ENCODE results near the gene MMP10. TPM values are rescaled to one million over a fixed set of nuclear protein-coding genes. Genes with fewer than 3 reads are reported as not detected.

The MMP10 gene
- total and polyA plus RNA-seq, 2 experiments from 2014 or later: 0.10 TPM; not detected in 1

- DNase-seq (ENCODE audit: low spot score): no peak
- no peak overlapping the region for H3K4me3 ChIP-seq
- no peaks in the 10 kb centered on the region for H3K9me2 ChIP-seq (ENCODE audit: insufficient read depth)
- TF ChIP-seq ETS1 (IDR thresholded peaks at IDR 0.05): no peak
- H4K20me1 ChIP-seq (replicated peaks; ENCODE audit: insufficient read depth): no peaks in the 10 kb centered on the region
- H3K9me3 Mint-ChIP-seq: no peaks in the 10 kb centered on the region
- H2AFZ ChIP-seq: no peak overlapping the region
- H3K27ac Mint-ChIP-seq: no peak overlapping the region
- H3K27me3 ChIP-seq (ENCODE audit: insufficient read depth): no peaks in the 10 kb centered on the region
- H3K27ac ChIP-seq (ENCODE audit: low read depth): no peak overlapping the region
- no peaks in the 10 kb centered on the region for H3K4me1 ChIP-seq (ENCODE audit: insufficient read depth)
- no peaks in the 10 kb centered on the region for H3K79me2 ChIP-seq (replicated peaks; ENCODE audit: insufficient read depth)
- H3K36me3 Mint-ChIP-seq (ENCODE audit: low read depth): no peaks in the 10 kb centered on the region
- no peak overlapping the region for H3K4me2 ChIP-seq
- H3F3A ChIP-seq (replicated peaks; ENCODE audit: low read depth): no peaks in the 10 kb centered on the region
- ATAC-seq: no peak
- no peaks in the 10 kb centered on the region for H3K36me3 ChIP-seq (ENCODE audit: insufficient read depth)
- no peaks in the 10 kb centered on the region for H3K27me3 Mint-ChIP-seq (ENCODE audit: insufficient read depth, low read depth, poor library complexity)
- no peak overlapping the region for H3K4me3 Mint-ChIP-seq
- no peaks in the 10 kb centered on the region; the same call in 2 of the 3 replicates for H3K4me1 Mint-ChIP-seq
These were observed 50.3 kb downstream of the MMP10 start for GRCh38 chr11:102729849-102730815.

- Mint-ChIP-seq H3K9me3 (no peaks in the 10 kb centered on the region), H3K27ac (no peak overlapping the region), H3K4me3 (no peak overlapping the region), H3K4me1 (no peaks in the 10 kb centered on the region; the same call in 2 of the 3 replicates), H3K27me3 (ENCODE audit: insufficient read depth, low read depth, poor library complexity) (no peaks in the 10 kb centered on the region), H3K36me3 (ENCODE audit: low read depth) (no peaks in the 10 kb centered on the region)
- no peak overlapping the region for H2AFZ ChIP-seq
- DNase-seq (ENCODE audit: low spot score) (no peak), ATAC-seq (no peak)
- no peaks in the 10 kb centered on the region for H3K4me1 ChIP-seq (ENCODE audit: insufficient read depth)
- H3K27me3 ChIP-seq (ENCODE audit: insufficient read depth): no peaks in the 10 kb centered on the region
- no peak overlapping the region for H3K4me3 ChIP-seq
- no peak overlapping the region for H3K4me2 ChIP-seq
- no peaks in the 10 kb centered on the region for H4K20me1 ChIP-seq (replicated peaks; ENCODE audit: insufficient read depth)
- H3K79me2 ChIP-seq (replicated peaks; ENCODE audit: insufficient read depth): no peaks in the 10 kb centered on the region
- no peaks in the 10 kb centered on the region for H3K9me2 ChIP-seq (ENCODE audit: insufficient read depth)
- H3F3A ChIP-seq (replicated peaks; ENCODE audit: low read depth): no peaks in the 10 kb centered on the region
- H3K27ac ChIP-seq (ENCODE audit: low read depth): no peak overlapping the region
- no peaks in the 10 kb centered on the region for H3K36me3 ChIP-seq (ENCODE audit: insufficient read depth)
- TF ChIP-seq CREB1 (CRISPR knock-in tag; IDR thresholded peaks at IDR 0.05; ENCODE audit: low read depth) (no peak), ZNF462 (CRISPR knock-in tag; IDR thresholded peaks at IDR 0.05) (no peak), STAT1 (IDR thresholded peaks at IDR 0.05; ENCODE audit: unreplicated experiment) (no peak), ETS1 (IDR thresholded peaks at IDR 0.05) (no peak), EZH2 (IDR thresholded peaks at IDR 0.05; ENCODE audit: low read depth, unreplicated experiment) (no peak), POLR2AphosphoS5 (IDR thresholded peaks at IDR 0.05; ENCODE audit: low read depth) (no peak), NANOG (IDR thresholded peaks at IDR 0.05; ENCODE audit: borderline replicate concordance) (no peak), ZNF331 (CRISPR knock-in tag; IDR thresholded peaks at IDR 0.05; ENCODE audit: low read depth) (no peak), CTCF (conservative IDR thresholded peaks at IDR 0.05; ENCODE audit: low read depth in 2 of 2) (no peak), ZNF114 (CRISPR knock-in tag; IDR thresholded peaks at IDR 0.05) (no peak)
These were observed 52.5 kb downstream of the MMP10 start for GRCh38 chr11:102727890-102728289.

All from GM23338 (cell line).